GM12872 (cell line): Measurements from ENCODE around the gene ADARB2.

ENCODE experiments used
- CTCF ChIP-seq: IDR thresholded peaks from 3 replicates; pipeline ENCODE4 v1.5.1; 2011; ENCODE audit warnings: low read depth, mild to moderate bottlenecking, low read length, moderate library complexity; ENCODE audit not compliant: insufficient read depth

Gene ADARB2

DNA sequence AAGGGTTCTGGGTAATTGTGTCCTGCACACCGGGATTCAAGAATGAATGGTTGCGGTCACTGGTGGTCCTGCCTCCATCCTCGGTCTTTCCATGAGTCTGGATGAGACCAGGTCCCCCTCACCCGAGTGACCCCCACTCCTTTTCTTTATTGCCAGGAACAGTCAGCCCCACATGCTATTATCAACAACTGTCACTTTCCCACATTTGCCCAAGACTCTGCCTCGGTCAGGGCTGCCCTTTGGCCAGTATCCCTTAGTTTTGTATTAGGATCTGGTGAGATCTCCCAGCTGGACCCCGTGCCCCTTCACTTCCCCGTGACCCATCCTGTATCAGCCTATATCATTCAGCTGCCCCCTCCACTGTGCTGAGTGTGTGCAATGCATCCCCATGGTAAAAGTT, 288.3 kb downstream of the ADARB2 start:
- no peak for TF ChIP-seq CTCF

DNA sequence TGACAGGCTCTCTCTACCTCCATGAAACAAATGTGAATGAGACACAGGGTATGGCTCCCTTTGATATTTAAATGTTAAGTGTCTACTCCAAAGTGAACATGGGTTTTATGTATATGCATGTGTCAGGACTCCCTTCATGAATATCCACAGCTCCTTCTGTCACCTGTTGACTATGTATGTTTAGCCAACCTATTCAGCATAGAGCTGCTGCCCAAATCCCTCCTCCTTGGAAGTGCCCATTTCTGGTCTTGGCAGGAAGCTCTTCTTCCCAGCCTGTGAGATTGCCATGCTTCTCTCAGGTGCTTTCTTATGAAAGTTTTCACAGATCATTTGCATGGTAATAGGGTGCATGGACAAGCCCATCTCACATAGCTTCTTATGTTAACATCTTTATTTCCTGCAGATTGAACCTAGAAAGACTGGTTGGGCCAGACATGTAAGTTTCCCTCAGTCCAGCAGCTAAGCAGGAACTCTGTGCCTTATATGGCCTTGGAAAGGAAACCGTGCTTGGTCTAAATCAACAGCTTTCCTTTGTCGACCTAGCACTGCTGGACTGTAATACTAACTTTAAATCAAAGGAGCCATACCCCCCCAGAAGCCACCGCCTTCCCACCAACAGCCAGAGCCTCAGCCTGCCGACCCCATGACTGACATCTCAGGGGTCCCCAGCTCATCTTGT, 288.9 kb downstream of the ADARB2 start:
- no peak for TF ChIP-seq CTCF

GRCh38 chr10:1444826-1445225, 292.5 kb downstream of the ADARB2 start:
- TF ChIP-seq CTCF, result no peak

DNA sequence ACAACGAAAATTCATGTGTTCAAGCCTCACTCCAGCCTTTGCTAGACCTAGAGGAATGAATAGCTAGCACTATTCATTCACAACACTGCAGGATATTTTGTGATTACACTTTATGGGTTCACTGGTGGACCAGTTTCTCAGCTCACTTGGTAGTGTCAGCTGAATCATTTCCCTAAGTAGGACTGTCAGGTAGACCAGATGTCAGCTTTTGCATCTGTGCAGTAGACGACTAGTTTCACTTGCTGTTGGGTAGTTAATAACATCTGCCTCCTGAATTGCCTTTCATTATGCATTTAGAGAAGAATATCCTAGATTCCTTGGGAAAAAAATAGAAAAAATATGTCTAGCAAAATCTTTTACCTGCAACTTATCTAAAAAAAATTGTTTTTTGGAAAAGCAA, 296.4 kb downstream of the ADARB2 start:
- no peak for TF ChIP-seq CTCF

GRCh38 chr10:1434912-1435692, 302.2 kb downstream of the ADARB2 start:
- TF ChIP-seq CTCF, result no peak

DNA sequence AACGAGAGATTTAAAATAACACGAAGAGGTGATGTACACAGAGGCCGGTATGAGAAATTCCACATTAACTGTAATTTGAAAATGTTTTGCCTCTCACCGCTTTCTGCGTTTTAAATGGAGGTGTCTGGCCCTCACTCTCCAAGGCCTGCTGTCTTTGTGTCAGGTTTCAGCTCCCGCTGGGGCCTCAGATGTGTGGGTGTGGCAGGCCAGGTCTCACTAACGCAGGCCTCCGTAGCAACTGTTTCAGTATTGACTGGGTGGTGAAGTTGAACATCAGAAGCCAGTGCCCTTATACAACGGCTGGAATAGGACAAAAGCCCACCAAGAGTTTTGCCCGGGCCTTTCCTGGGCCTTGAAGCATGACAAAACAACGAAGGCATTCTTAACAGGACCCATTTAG, 303.1 kb downstream of the ADARB2 start:
- TF ChIP-seq CTCF, result no peak

GRCh38 chr10:1432161-1432560, 305.2 kb downstream of the ADARB2 start:
- TF ChIP-seq CTCF, result no peak
